ENCODE measurements around the gene RAD51B.
A peak's percentile ranks its signal among the peaks of the same experiment; 100 is the strongest.

Gene RAD51B

DNA sequence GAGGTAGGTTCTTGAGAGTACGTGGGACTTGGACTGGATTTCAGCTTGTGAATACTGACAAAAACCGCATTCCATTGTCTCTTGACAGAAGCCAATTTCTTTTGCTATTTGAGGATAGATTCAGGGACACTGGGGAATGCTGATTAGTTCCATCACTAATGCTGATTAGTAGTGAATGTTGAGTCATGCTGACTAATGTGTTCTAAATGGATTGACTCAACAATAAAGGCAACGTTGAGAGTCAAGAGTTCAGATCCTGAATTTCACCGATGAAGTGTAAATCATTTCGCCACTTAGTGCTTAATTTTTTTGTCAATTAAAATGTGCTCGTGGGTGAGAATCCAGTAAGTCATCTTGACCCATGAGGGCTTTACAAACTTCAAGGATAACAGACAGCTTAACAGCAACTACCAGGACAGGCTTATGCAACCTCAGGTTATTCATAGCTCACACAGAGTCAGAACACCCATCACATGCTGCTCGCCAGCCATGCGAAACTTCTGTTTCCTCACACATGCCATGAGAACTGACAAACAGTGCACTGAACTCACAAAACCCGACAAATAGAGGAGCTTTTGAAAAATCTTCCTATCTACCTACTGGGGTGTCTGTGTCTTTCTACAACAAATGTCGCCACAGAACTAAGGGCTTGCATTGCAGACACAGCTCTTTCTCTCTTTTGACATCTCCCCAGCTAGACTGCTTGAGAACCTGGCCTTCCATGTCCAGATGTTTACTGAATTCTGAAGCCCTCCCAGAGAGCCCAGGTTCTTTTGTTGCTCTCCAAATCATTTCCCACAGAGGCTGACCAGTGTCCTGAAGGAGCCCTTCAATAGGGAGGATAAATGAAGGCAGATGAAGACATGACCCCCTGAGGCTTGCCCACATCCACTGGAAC is 656.9 kb downstream of the RAD51B start:
- TF ChIP-seq, protein P1, sequence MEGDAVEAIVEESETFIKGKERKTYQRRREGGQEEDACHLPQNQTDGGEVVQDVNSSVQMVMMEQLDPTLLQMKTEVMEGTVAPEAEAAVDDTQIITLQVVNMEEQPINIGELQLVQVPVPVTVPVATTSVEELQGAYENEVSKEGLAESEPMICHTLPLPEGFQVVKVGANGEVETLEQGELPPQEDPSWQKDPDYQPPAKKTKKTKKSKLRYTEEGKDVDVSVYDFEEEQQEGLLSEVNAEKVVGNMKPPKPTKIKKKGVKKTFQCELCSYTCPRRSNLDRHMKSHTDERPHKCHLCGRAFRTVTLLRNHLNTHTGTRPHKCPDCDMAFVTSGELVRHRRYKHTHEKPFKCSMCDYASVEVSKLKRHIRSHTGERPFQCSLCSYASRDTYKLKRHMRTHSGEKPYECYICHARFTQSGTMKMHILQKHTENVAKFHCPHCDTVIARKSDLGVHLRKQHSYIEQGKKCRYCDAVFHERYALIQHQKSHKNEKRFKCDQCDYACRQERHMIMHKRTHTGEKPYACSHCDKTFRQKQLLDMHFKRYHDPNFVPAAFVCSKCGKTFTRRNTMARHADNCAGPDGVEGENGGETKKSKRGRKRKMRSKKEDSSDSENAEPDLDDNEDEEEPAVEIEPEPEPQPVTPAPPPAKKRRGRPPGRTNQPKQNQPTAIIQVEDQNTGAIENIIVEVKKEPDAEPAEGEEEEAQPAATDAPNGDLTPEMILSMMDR (IDR thresholded peaks at IDR 0.05; ENCODE audit: extremely low read depth, missing control alignments) = no peak
- peak; percentile 53 for DNase-seq (ENCODE audit: low spot score)

DNA sequence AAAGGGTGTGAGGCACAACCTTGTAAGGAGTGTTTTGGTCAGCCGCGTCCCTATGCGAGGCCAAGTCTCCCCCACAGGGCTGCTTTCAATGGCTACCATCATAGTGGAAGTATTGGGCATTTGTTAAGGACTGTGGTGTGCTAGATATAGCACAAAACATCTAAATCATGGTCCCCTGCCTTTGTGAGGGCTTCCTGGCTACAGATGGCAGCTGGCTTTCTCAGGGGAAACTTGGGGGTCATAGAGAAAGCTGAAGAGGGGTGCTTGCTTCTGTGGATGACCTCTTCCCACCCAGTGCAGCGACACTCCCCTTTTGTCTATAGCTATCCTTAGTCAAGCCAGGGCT is 657.5 kb downstream of the RAD51B start:
- TF ChIP-seq, protein P1 (IDR thresholded peaks at IDR 0.05; ENCODE audit: extremely low read depth, missing control alignments) = no peak
- no peak for DNase-seq (ENCODE audit: low spot score)

DNA sequence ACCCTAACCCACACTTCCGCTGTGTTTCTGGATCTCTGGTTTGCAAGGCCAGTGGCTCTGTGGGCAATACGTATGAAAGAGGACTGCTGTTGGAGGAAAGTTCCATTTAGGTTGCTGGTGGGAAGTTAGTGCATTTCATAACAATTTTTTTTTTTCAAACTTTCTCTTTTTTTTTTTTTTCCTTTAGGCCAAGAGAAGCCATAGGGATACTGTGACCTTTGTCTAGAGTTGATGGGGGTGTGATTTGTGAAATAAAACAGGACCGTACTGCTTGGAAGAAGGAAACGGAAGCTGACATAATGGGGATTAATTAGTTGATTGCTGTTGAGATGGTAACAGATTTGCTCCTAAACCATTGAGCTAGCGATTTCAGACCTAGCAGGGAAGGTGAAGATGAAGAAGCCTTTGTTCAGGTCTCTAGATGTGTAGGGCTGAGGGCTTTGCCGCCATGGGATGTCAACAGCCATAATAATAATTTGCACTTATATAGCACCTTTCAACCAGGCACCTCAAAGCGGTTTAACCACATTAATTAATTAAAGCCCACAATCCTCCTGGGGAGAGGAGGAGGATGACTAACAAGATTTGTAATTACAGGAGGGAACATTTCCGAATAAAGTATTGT is 658.0 kb downstream of the RAD51B start:
- no peak for DNase-seq (ENCODE audit: low spot score)
- TF ChIP-seq, protein P1 (IDR thresholded peaks at IDR 0.05; ENCODE audit: extremely low read depth, missing control alignments) = no peak

DNA sequence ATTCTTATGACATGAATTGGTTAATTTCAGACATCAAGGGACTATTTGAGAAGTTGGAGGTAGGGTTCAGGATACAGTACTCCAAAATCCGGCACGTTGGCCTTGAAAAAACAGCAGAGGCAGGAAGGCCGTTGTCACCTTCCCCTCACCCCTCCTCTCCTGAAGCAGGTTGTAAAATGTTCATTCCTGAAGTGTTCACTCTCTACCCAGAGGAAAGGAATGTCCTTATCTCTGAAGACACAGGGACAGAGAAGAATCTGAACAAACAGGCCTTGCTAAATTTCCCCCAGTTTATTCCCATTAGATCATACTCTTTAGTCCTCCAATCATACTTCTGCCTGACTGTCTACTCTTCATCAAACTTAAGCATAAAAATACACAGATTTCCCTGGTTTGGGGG is 659.7 kb downstream of the RAD51B start:
- TF ChIP-seq, protein P1 (IDR thresholded peaks at IDR 0.05; ENCODE audit: extremely low read depth, missing control alignments) = no peak
- no peak for DNase-seq (ENCODE audit: low spot score)

DNA sequence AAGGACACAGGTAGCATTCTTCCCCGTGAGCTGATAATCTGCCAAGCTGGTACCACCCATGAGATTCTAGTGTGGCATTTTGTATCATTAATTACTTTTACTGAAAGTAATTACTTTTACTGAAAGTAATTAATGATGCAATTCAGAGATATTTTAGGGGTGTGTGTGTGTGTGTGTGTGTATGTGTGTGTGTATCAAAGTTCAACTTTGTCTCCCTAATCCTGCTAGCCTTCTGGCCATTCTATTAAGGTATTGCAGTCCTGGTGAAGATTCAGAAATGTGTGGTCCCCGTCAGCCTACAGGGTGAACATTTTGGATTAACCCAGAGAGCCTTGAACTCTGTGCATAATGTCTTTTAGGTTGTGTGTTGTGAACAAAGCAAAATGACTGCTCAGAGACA is 662.4 kb downstream of the RAD51B start:
- DNase-seq (ENCODE audit: low spot score) = no peak
- TF ChIP-seq, protein P1 (IDR thresholded peaks at IDR 0.05; ENCODE audit: extremely low read depth, missing control alignments) = no peak

DNA sequence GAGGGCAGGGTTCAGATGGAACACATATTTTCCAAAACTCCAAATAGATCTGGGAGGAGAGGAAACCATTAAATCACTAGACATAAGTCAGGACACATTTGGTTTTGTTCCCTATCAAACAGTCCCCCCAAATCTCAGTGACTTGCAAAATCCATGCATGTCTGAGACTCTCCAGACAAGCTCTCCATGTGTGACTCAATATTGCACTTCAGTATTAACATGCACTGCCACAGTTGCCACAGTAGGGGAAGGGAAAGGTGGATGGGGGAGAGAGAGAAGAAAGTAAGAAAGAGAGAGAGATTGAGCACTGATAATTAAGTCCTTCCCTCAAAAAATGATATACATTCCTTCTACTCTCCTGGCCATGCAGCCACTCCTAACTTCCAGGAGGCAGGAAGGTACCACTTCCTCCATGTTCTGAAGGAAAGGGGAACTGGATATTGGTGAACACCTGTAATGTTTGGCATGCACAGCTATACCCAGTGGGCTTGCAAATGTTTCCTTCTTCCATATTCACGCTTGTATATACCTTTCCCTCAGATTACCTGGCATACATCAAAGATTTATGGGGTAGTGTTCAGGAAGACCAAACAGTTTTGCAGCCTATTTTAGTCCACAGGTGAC is 663.3 kb downstream of the RAD51B start:
- no peak for DNase-seq (ENCODE audit: low spot score)
- TF ChIP-seq, protein P1 (IDR thresholded peaks at IDR 0.05; ENCODE audit: extremely low read depth, missing control alignments) = no peak

Data from GM20000 (cell line).